BJ (cell line): Measurements from ENCODE around the gene PRXL2B. TPM values are rescaled to one million over a fixed set of nuclear protein-coding genes. Genes with fewer than 3 reads are reported as not detected.

Experiments
- polyA plus RNA-seq: library from polyadenylated mRNA; depleted of rRNA; stranded (reverse); fragments of >200 nt; gene quantifications from 2 replicates; pipeline ENCODE4 v1.2.3, GENCODE V29; 2011; rRNA removed

Gene PRXL2B
- polyA plus RNA-seq, 1 experiment, result 16.1 TPM

Other genes with a start within 250 kb of the PRXL2B start
- gene MORN1, start 195.2 kb upstream of the PRXL2B start, polyA plus RNA-seq, result 3.7 and 4.3 TPM in 2 replicates
- 255 and 354 TPM in 2 replicates for gene RER1, start 194.9 kb upstream of the PRXL2B start, polyA plus RNA-seq
- gene PEX10, start 174.2 kb upstream of the PRXL2B start, polyA plus RNA-seq, result 17.4 and 23.6 TPM in 2 replicates
- gene PLCH2, start 110.5 kb upstream of the PRXL2B start, polyA plus RNA-seq, result 0.06 TPM in 2 replicates
- 13.3 and 17.1 TPM in 2 replicates for gene PANK4, start 60.2 kb upstream of the PRXL2B start, polyA plus RNA-seq
- not detected in 2 replicates for gene HES5, start 56.5 kb upstream of the PRXL2B start, polyA plus RNA-seq
- 11.8 and 19.3 TPM in 2 replicates for gene TNFRSF14, start 30.4 kb upstream of the PRXL2B start, polyA plus RNA-seq
- 0.17 TPM in 1 of 2 replicates, not detected in the other for gene MMEL1, start 46.2 kb downstream of the PRXL2B start, polyA plus RNA-seq
- gene TTC34, start 214.9 kb downstream of the PRXL2B start, polyA plus RNA-seq, result 0.09 and 0.11 TPM in 2 replicates